ENCODE data around the gene PODXL. TPM values are rescaled to one million over a fixed set of nuclear protein-coding genes. Genes with fewer than 3 reads are reported as not detected.

The PODXL gene
- total and polyA plus RNA-seq, 8 donors: 2.9 to 241 (median 13.8) TPM

GRCh38 chr7:131602994-131603372, 46.6 kb upstream of the PODXL start:
- Histone ChIP-seq H3K27ac (no peak overlapping the region), H3K36me3 (no peaks in the 10 kb centered on the region), H3K27me3 (peaks cover 0 to 31% (median 0%) of the 10 kb centered on the region in 3 donors), H3K4me1 (no peaks in the 10 kb centered on the region), H3K9me3 (no peaks in the 10 kb centered on the region), H3K4me3 (no peak overlapping the region)
- intact Hi-C loops (cut with DNase I; ENCODE audit: low total_unique reads): no loop called here
- no peak for TF ChIP-seq EP300 (IDR thresholded peaks at IDR 0.05)
- TF ChIP-seq CTCF (IDR thresholded peaks at IDR 0.05): no peak
- TF ChIP-seq POLR2A (IDR thresholded peaks at IDR 0.05): no peak
- no peak for TF ChIP-seq POLR2AphosphoS5 (IDR thresholded peaks at IDR 0.05)
- WGBS, 5 donors: 42 to 65% (median 59%) methylated on average over 5 of the region's 5 CpGs
- no peak for DNase-seq

GRCh38 chr7:131602304-131602993, 46.0 kb upstream of the PODXL start:
- Histone ChIP-seq H3K4me3 (no peak overlapping the region), H3K36me3 (no peaks in the 10 kb centered on the region), H3K4me1 (no peaks in the 10 kb centered on the region), H3K27ac (no peak overlapping the region), H3K27me3 (peaks cover 0 to 26% (median 0%) of the 10 kb centered on the region in 3 donors), H3K9me3 (no peaks in the 10 kb centered on the region)
- intact Hi-C loops (cut with DNase I; ENCODE audit: low total_unique reads): no loop called here
- no peak for DNase-seq
- WGBS, 5 donors: 84 to 94% (median 91%) methylated on average over 12 of the region's 12 CpGs
- no peak for TF ChIP-seq POLR2A (IDR thresholded peaks at IDR 0.05)
- no peak for TF ChIP-seq CTCF (IDR thresholded peaks at IDR 0.05)
- TF ChIP-seq POLR2AphosphoS5 (IDR thresholded peaks at IDR 0.05): no peak
- TF ChIP-seq EP300 (IDR thresholded peaks at IDR 0.05): no peak

GRCh38 chr7:131600085-131600881, 43.9 kb upstream of the PODXL start:
- no peak overlapping the region for H3K4me3 ChIP-seq
- no peaks in the 10 kb centered on the region for H3K36me3 ChIP-seq
- DNase-seq: peak in 1 of 2 donors; percentile 69
- intact Hi-C loops (cut with DNase I; ENCODE audit: low total_unique reads): no loop called here
- H3K4me1 ChIP-seq: no peaks in the 10 kb centered on the region
- 67 to 70% (median 67%) methylated on average over 11 of the region's 11 CpGs for WGBS, 5 donors
- no peak for TF ChIP-seq POLR2AphosphoS5 (IDR thresholded peaks at IDR 0.05)
- no peak for TF ChIP-seq CTCF (IDR thresholded peaks at IDR 0.05)
- H3K27me3 ChIP-seq: peaks cover 0 to 6% (median 0%) of the 10 kb centered on the region in 3 donors
- H3K27ac ChIP-seq: no peak overlapping the region
- H3K9me3 ChIP-seq: no peaks in the 10 kb centered on the region

GRCh38 chr7:131596785-131597184, 40.4 kb upstream of the PODXL start:
- no peak for DNase-seq
- 85 to 94% (median 90%) methylated on average over 5 to 6 of the region's 6 CpGs for WGBS, 5 donors
- Histone ChIP-seq H3K4me1 (no peaks in the 10 kb centered on the region), H3K27ac (no peak overlapping the region), H3K4me3 (no peak overlapping the region), H3K9me3 (no peaks in the 10 kb centered on the region), H3K36me3 (no peaks in the 10 kb centered on the region), H3K27me3 (no peaks in the 10 kb centered on the region)
- intact Hi-C loops (cut with DNase I; ENCODE audit: low total_unique reads): no loop called here
- no peak for TF ChIP-seq POLR2AphosphoS5 (IDR thresholded peaks at IDR 0.05)
- TF ChIP-seq CTCF (IDR thresholded peaks at IDR 0.05): no peak
- TF ChIP-seq EP300 (IDR thresholded peaks at IDR 0.05): no peak
- TF ChIP-seq POLR2A (IDR thresholded peaks at IDR 0.05): no peak
